OCI-LY3 (cell line): Measurements from ENCODE around the gene TRIO.

ENCODE experiments used
- EZH2phosphoT487 ChIP-seq: fragments of 200-600 bp; shearing (Covaris generic); IDR thresholded peaks from 2 replicates; pipeline ENCODE4 v1.6.1; 2018; ENCODE audit warnings: antibody characterized with exemption, mixed run types, low read depth
- TF ChIP-seq, protein P1 (sequence below): fragments of 200-600, 300-600 bp; sonication (generic); IDR thresholded peaks from 2 replicates; pipeline ENCODE4 v1.5.1; 2014; ENCODE audit warnings: antibody characterized with exemption, low read length, low read depth

GRCh38 chr5:14155739-14156138 lies 12.6 kb downstream of the TRIO start:
- TF ChIP-seq EZH2phosphoT487, result no peak
- TF ChIP-seq, protein P1, sequence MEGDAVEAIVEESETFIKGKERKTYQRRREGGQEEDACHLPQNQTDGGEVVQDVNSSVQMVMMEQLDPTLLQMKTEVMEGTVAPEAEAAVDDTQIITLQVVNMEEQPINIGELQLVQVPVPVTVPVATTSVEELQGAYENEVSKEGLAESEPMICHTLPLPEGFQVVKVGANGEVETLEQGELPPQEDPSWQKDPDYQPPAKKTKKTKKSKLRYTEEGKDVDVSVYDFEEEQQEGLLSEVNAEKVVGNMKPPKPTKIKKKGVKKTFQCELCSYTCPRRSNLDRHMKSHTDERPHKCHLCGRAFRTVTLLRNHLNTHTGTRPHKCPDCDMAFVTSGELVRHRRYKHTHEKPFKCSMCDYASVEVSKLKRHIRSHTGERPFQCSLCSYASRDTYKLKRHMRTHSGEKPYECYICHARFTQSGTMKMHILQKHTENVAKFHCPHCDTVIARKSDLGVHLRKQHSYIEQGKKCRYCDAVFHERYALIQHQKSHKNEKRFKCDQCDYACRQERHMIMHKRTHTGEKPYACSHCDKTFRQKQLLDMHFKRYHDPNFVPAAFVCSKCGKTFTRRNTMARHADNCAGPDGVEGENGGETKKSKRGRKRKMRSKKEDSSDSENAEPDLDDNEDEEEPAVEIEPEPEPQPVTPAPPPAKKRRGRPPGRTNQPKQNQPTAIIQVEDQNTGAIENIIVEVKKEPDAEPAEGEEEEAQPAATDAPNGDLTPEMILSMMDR, result no peak
